HG03045 (cell line): Measurements from ENCODE around the gene UNG.
"Not testable (repeated sequence)": the region's sequence is repeated elsewhere in the genome, so short reads cannot be mapped to it uniquely, and the experiment has no call there.

Experiments used
- ATAC-seq: cut with Tn5 transposase; IDR thresholded peaks from one replicate; pipeline ENCODE4 v1.9.1; 2021; ENCODE audit warnings: mild to moderate bottlenecking, moderate library complexity; ENCODE audit not compliant: unreplicated experiment

UNG gene

DNA sequence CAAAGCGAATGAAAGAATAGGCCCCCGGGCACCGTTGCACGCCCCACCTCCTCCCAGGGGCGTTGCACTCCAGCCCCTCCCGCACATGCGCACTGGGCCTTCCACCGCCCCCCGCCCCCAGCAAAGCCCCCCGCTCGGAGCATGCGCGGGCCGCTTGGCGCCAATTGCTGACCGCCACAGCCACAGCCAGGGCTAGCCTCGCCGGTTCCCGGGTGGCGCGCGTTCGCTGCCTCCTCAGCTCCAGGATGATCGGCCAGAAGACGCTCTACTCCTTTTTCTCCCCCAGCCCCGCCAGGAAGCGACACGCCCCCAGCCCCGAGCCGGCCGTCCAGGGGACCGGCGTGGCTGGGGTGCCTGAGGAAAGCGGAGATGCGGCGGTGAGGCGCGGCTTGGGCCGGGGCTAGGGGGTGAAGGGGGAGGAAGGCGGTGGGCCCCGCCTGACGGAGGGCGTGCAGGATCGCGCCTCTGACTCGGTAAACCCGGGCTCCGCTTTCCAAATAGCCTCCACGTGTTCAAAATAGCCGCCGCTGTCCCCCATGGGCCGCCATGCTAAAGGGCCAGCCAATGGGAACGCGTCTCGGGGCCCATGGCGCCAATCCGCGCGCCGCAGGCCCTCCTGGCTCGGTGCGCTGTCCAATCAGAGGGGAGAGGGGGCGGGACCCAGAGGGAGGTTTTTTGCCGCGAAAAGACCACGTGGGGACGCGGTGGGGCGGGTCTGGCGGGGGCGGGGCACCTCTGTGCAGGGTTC, at the start of gene UNG:
Gene UNG, plus strand, starts transcription at position 163 of the 748 bp plus-strand sequence. Its CDS starts 83 bp downstream, at position 246.
- ATAC-seq, result peak; percentile 92

DNA sequence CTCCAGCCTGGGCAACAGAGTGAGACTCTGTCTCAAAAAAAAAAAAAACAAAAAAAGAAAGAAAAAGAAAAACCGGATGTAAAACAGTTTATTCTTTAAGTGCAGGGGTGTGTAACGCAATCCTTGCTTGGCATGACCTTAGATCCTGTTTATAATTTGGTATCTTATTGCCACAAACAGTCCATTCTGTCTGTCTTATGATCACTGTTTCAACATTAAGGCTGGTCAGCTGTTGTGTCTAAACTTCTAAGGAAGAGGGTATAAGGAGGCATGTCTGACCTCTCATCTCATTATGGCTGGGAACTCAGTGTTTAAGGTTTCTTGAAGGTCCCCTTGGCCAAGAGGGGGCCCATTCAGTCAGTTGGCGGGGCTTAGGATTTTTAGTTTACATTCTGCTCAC, 48.7 kb upstream of the UNG start:
- not testable (repeated sequence) for ATAC-seq

DNA sequence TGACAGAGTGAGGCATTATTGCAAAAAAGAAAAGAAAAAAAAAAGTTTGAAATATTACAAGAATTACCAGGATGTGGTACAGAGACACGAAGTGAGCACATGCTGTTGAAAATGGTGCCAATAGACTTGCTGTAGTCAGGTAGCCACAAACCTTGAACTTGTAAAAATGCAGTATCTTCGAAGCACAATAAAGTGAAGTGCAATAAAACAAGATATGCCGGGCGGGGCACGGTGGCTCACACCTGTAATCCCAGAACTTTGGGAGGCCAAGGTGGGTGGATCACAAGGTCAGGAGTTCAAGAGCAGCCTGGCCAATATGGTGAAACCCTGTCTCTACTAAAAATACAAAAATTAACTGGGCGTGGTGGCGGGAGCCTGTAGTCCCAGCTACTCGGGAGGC, 47.6 kb upstream of the UNG start:
- ATAC-seq, result not testable (repeated sequence)

DNA sequence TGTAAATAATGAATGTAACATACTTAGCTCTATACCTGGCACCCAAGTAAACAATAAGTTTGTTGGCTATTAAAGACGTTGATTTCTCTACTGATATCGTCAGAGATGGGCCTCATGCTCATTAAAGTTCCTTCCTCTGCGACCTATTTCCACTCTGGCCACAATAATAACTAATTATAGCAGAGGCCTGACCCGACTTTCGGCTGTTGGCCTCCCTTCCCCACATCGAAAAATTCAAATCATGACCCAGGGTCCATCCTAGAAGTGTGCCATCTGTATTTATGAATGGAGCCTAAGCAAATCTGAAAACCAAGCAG, 45.3 kb upstream of the UNG start:
- no peak for ATAC-seq

DNA sequence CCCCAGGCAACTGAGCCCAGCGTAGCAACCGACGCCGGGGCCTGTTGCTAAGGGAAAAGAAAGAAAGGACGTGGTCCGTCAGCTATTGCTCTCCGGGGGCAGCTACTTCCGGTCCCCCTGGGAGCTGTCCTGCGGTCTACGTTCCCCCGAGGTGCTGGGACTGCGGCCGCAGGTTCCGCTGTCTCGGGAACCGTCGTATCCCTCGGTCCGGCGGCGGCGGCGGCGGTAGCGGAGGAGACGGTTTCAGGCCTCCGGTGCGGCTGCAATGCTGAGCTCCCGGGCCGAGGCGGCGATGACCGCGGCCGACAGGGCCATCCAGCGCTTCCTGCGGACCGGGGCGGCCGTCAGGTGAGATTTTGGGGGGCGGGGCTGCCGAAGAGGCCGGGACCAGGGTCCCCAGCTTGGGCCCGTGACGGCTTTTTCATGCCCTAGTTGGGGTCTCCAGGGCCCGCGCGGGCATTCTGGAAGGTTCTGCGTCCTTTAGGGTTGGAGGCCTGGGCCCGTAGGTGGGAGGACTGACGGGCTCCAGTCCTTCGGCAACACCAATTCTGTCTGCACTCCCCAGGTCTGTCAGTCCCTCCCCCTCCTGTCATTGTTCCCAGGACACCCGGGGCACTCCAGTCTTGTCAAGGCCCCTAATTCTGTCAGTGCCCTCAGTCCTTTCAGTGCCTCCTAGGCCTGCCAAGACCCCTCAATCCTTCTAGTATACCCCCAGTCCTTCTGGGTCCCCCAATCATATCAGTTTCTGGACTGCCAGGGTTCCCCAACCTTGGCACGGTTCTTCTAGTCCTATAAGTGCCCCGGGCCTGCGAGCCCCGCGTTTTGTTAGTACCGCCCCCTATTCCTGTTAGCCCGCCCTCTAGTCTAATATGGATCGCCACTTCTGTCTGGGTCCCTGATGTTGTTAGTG, 44.7 kb upstream of the UNG start, which contains the start of gene USP30:
Gene USP30, plus strand, starts transcription at position 163 of the 910 bp plus-strand sequence. Its CDS starts 103 bp downstream, at position 266.
- peak; percentile 78 for ATAC-seq

DNA sequence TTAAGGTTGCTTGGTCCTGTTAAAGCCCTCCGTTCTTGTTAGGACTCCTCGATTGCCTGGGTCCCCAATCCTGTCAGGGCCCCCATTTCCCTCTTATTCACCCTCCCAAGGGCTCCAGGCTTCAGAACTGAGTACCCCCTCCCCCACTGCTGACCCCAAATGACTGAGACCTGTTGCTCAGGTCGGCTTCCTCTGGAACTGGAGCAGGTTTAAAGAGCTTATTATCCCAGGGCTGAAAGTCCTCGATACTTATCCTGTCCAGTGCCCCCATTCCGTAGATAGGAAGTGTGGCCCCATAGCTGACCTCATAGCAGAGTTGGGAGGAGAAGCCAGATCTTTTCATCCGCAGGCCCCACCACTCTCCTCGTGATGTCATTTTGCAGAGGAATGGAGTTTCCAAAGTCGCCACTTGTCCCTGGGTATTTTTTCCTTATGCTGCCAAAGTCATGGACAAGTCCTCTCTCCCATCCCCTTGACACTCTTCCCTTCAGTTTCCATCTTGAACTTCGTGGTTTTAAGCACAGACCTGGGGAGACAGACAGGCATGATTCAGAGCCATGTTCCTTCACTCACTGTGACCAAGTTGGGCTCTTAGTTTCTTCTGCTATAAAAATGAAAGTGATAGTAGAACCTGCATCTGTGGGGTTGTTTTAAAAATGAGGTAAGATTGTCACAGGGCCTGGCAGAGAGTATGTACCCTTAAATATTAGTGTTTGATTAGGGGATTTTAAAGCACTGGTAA, 43.8 kb upstream of the UNG start:
- peak; percentile 42 for ATAC-seq

DNA sequence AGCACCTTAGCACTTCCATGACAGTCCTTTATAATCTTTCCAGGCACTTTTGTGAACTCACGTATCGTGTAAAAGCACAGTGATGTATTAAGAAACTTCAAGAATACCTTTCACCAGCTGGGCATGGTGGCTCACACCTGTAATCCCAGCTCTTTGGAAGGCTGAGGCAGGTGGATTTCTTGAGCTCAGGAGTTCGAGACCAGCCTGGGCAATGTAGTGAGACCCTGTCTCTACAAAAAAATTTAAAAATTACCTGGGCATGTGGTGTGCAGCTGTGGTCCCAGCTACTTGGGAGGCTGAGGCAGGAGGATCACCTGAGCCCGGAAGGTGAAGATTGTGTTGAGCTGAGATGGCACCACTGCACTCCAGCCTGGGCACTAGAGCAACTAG, 43.3 kb upstream of the UNG start:
- ATAC-seq, result not testable (repeated sequence)

DNA sequence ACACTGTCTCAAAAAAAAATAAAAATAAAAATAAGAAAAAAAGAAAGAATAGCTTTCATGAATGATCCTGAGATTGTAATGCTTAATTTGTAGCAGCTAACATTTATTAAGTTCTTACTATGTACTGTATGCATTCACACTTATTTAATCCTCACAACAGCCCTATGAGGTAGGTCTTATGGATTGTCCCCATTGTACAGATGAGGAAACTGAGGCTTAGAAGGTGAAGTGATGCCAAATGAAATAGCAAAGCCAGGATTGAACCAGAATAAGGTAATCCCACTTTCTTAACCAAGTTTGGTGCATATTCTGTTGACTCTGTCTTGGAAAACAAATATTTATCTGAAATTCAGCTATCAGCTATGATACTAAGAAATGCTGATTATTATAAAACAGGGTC, 42.9 kb upstream of the UNG start:
- ATAC-seq, result no peak

DNA sequence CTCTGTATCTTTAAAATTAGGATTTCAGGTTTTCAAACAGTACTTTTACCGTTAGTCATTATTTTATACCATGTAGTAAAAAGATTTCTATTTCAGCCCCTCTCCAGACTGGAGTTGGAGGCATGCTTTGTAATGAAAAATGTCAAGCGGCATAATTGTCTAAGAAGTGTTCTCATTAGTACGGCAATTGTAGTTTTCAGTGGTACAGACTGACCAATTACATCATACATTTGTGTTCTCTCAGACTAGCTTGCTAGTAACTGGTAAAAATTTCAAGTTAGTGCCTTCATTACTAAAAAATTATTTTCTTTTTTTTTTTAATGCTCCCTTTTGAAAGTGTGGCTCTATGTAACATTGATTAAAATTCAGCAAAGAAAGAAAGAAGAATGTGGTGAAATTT, 40.5 kb upstream of the UNG start:
- ATAC-seq, result no peak

DNA sequence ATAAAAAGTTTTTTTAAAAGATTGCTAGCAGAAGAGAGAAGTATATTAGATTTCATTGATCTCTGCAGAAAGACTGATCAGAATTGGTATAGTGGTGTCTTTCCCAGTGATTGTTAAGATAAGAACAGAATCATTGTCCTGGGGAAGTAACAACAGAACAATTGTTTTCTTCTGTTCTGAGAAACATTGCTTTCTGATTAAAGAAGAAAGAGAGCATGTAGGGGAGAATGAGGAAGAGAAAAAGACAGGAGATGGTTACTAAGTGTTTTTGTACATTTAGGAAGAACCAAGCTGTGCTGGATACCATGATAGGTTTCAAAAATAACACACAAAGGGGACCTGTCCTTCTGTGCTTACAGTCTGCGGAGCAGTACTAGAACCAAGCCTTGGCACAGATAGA, 40.0 kb upstream of the UNG start:
- no peak for ATAC-seq

DNA sequence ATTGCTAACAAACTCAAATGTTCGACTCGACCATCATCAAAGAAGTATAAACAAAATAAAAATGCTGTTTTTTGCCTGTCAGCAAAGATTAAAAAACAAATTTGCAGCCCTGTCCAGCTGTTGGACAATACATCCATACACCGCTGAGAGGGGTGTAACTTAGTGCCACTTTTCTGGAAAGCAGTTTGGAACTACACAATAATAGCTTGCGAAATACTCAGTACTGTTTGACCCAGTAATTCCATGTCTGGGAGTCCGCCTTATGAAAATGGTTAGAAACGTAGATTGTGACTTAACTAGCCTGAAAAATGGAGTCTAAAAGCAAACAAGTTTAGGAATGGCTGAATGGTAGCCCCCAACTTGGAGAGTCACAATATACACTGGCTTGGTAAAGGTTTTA, 38.6 kb upstream of the UNG start:
- no peak for ATAC-seq

DNA sequence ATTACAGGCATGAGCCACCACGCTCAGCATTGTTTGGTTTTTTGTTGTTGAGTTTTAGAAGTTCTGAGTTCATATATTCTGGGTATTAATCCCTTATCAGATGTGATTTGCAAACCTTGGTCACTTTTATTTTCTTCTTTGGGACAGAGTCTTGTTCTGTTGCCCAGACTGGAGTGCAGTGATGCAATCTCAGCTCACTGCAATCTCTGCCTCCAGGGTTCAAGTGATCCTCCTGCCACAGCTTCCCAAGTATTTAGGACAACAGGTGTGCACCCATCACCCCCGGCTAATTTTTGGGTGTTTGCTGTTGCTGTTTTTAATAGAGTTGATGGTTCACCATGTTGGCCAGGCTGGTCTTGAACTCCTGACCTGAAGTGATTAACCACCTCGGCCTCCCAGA, 33.3 kb upstream of the UNG start:
- no peak for ATAC-seq

DNA sequence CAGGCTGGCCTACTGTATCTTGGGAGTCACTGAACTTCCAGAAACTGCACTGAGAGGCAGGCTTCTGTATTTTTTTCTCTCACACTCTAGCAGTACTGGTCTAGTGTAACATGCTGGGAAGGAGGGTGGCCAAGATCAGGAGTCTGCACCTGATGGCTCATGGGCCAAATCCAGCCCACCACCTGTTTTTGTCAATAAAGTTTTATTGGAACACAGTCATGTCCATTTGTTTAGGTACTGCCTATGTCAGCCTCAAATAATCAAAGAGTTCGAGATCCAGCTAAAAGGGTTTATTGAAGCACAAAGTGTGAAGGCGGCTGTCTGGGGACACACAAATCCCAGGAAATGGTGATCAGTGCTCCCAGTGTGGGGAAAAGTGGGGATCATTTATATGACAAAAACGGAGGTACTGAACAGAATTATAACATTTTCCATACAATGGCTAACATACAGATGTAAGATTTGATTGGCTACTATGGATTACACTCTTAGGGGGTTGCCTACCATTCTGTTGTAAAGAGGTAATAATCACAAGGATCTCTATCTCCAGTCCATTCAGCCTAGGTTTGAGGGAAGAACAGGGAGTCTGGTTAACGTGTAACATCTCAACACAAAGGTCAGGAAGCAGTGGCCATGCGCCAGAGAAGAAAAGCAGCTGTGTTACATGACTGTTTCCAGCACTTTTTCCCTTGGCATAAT, 32.1 kb upstream of the UNG start:
- ATAC-seq, result no peak

DNA sequence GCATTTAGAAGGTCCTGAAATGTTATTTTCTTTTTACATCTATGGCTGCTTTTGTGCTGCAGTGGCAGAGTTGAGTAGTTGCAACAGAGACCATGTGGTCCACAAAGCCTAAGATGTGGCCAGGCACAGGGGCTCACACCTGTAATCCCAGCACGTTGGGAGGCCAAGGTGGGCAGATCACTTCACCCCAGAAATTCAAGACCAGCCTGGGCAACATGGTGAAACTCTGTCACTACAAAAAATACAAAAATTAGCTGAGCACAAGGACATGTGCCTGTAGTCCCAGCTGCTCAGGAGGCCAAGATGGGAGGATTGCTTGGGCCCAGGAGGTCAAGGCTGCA, 31.6 kb upstream of the UNG start:
- no peak for ATAC-seq

DNA sequence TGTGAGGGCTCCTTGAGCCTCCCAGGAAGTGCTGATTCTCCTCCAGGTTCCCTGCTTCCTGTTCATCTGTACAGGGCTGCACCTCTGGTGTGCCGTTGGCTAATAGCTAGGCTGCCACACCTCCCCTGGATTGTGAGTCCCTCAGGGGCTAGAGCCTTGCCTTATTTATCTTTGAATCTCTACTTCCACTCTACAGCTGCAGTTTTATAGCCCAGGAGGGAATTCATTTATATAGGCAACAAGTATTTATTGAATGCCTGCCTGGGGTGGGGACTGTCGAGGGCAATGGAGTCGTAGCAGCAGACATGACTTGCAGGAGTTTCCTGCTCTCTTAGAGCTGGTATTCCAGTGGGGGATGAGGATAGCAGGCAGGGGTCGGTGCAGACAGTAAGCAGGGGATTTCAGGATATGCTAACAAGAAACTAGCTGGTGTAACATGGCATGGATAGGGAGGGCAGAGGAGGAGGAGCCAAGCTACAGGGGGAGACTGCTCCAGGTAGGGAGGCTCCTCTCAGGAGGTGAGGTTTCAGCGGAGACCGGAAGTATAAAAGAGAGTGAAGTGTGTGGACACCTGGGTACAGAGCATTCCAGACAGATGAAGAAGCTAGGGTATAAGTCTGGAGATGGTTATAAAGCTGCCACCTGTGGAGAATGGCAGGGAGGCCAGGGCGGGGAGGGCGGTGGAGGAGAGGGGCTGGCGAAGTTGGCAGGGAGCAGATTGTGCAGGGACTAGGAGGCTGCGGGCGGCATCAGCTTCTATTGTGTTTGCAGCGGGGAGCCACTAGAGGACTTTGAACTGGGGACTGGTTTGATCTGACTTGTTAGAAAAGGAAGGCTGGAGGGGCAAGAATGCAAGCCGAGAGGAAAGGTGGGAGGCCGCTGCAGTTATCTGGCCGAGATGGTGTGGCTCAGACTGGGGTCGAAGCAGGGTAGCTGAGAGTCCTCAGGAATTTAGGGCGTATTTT, 27.8 kb upstream of the UNG start:
- no peak for ATAC-seq

DNA sequence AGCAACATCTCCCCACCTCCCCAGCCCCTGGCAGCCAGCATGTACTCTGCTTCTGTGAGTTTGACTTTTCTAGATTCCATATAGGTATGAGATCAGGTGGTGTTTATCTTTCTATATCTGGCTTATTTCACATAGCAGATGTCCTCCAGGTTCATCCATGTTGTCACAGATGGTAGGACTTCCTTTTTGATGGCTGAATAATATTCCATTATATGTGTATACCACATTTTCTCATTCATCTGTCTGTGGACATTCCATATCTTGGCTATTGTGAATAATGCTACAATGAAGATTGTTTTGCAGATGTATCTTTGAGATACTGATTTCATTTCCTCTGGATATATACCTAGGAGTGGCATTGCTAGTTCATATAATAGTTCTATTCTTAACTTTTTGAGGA, 22.5 kb upstream of the UNG start:
- ATAC-seq, result no peak

DNA sequence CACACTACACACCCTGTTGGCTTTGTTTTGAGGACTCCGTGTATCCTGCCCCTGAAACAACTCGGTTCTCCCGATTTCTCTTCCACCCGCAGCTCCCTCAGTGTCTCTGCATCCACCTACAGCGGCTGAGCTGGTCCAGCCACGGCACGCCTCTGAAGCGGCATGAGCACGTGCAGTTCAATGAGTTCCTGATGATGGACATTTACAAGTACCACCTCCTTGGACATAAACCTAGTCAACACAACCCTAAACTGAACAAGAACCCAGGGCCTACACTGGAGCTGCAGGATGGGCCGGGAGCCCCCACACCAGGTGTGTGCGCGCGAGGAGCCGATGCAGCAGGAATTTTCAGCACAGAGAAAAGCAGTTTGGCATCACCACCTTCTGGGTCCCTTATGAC, 14.6 kb upstream of the UNG start:
- no peak for ATAC-seq

DNA sequence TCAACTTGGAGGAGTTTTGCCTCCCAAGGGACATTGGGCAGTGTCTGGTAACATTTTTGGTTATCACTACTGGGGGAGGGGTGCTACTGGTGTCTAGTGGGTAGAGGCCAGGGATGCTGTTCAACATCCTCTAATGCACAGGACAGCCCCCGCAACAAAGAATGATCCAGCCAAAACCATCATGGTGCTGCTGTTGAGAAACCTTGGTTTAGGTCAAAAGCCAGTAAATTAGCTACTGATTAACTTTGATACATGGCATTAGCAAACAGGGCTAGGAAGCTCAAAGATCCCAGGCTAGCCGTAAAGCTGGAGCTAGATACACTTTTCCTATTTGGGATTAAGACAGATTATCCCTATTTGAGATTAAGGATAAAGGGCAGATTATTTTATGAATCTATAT, 13.0 kb upstream of the UNG start:
- ATAC-seq, result no peak

DNA sequence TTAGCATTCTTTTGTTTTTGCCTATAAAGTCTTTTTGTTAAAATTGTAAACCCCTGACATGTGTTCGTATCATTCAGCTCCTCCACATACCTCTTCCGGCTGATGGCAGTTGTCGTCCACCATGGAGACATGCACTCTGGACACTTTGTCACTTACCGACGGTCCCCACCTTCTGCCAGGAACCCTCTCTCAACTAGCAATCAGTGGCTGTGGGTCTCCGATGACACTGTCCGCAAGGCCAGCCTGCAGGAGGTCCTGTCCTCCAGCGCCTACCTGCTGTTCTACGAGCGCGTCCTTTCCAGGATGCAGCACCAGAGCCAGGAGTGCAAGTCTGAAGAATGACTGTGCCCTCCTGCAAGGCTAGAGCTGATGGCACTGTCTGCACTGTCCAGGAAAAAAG, 11.8 kb upstream of the UNG start:
- no peak for ATAC-seq

DNA sequence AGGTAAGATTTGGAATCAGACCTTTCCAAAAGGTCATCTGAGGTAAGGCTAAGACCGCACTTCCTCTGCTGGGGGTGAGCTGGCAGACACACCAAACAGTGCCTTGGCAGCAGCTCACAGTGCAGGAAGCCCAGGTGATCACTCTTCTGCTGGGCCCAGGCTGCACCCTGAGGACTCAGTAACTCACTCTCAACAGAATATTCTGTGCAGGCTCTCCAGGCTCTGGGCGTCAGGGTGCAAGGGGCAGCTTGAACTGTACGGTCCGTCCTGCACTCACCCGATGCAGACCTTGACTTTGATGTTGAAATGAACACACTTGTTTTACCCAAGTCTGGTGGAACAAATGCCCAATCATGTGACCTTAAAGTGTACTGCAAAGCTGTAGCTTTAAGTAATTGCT, 10.1 kb upstream of the UNG start:
- ATAC-seq, result no peak
